Frontal cortex (tissue), 4 donors: ENCODE measurements around the gene MTF1. TPM values are rescaled to one million over a fixed set of nuclear protein-coding genes. Genes with fewer than 3 reads are reported as not detected.
"Not testable (repeated sequence)": the region's sequence is repeated elsewhere in the genome, so short reads cannot be mapped to it uniquely, and the experiment has no call there.

Source experiments
- DNase-seq, 2 donors: peaks; one replicate each; pipeline ENCODE4 v3.0.0; 2012; ENCODE audit warnings: low spot score in 2 of 2
- FAIRE-seq: peaks from 2 replicates; lab custom pipeline; 2012; peaks lifted over from hg19 to GRCh38; lab: Jason Lieb, UNC
- total RNA-seq: library from RNA; depleted of rRNA; stranded (reverse); fragments of >200 nt; gene quantifications from one replicate; pipeline ENCODE4 v1.2.3, GENCODE V29; 2014
- donor health status: control.
- donor health status: control.
- donor health status: control.

MTF1 gene
- total RNA-seq: 2.0 TPM

DNA sequence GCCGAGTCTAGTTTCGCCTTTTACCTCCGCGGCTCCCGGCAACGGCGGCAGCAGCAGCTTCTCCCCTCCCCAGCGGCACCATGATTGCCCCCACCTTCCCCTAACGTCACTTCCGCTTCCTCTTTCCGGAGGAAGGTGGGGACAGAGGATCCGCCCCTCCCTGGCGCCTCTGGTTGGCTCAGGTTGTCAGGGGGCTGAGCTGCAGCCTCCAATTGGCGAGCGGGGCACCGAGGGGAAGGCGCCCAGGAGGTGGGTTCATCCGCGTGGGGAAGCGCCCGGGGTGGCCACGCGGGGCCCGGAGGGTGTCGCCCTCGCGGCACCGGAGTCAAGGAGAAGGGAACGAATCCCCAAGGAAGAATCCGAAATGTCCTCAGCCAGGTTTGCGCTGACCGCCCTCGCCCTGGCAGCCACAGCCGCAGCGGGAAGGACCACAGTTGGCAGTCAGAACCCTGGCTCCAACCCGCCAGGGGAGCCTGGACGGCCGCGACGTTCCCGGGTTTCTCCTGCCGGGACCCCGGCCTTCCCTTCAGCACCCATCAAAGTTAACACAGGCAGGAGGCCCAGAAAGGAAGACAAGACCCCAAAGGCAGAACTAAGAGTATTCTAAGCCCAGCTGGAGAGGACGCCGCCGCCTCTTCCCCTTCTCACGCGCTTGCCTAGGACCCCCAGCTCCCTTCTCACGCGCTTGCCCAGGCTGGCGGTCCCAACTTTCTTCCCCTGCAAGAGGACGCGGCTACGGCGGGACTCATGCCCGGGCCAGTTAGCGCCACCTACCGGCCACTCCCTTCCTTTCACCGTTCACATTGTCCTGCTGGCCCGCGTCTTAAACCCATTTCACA lies at the start of gene MTF1:
Gene MTF1, minus strand, starts transcription at position 86 of the 839 bp plus-strand sequence. CDS start 1,934 bp downstream, outside the sequence.
- FAIRE-seq (peak; percentile 17), DNase-seq (peak; percentile 97 to 99)

GRCh38 chr1:37908531-37908930 lies 49.1 kb upstream of the MTF1 start:
- not testable (repeated sequence) for FAIRE-seq, DNase-seq

DNA sequence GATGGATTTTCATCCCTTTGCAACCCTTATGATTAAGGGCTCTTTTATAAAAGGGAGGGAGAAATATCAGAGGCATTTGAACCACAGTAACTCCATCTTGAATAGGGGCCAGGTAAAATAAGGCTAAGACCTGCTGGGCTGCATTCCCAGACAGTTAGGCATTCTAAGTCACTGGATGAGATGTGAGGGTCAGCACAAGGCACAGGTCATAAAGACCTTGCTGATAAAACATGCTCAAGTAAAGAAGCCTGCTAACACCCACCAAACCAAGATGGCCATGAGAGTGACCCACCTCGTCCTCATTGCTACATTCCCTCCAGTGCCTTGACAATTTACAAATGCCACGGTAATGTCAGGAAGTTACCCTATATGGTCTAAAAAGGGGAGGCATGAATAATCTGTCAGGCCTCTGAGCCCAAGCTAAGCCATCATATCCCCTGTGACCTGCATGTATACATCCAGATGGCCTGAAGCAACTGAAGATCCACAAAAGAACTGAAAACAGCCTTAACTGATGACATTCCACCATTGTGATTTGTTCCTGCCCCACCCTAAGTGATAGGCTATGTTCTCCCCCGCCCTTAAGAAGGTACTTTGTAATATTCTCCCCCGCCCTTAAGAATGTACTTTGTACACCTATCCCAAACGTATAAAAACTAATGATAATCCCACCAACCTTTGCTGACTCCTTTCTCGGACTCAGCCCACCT lies 48.2 kb upstream of the MTF1 start:
- FAIRE-seq: not testable (repeated sequence)

DNA sequence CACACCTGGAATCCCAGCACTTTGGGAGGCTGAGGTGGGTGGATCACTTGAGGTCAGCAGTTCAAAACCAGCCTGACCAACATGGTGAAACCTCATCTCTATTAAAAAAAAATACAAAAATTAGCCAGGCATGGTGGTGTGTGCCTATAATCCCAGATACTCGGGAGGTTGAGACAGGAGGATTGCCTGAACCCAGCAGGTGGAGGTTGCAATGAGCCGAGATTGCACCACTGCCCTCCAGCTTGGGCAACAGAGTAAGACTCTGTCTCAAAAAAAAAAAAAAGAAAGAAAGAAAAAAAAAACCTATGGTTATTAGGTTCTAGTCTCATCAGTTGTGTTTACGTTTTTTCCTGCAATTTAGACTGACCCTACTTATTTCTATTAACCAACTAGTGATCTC lies 47.2 kb upstream of the MTF1 start:
- not testable (repeated sequence) for DNase-seq, FAIRE-seq

More for the DNA sequence above, 48.2 kb upstream of the MTF1 start:
- DNase-seq: not testable (repeated sequence)

GRCh38 chr1:37905727-37906126 lies 46.3 kb upstream of the MTF1 start:
- DNase-seq: no peak
- no peak for FAIRE-seq

GRCh38 chr1:37903921-37904320 lies 44.5 kb upstream of the MTF1 start:
- not testable (repeated sequence) for DNase-seq, FAIRE-seq

DNA sequence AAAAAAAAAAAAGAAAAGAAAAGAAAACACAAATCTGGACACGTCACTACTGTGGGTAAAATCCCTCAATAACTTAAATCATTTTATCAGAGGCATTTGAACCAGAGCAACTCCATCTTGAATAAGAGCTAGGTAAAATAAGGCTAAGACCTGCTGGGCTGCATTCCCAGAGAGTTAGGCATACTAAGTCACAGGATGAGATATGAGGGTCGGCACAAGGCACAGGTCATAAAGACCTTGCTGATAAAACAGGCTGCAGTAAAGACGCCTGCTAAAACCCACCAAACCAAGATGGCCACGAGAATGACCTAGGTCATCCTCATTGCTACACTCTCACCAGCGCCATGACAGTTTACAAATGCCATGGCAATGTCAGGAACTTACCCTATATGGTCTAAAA lies 43.6 kb upstream of the MTF1 start:
- no peak for DNase-seq
- FAIRE-seq: no peak

DNA sequence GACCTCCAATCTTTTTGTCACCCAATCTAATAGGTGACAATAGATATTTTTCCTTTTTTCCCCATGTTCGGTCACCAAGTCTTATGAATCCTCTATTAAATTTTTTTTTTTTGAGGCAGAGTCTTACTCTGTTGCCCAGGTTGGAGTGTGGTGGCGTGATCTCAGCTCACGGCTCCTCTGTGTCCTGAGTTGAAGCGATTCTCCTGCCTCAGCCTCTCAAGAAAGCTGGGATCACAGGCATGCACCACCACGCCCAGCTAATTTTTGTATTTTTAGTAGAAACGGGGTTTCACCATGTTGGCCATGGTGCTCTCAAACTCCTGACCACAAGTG lies 42.5 kb upstream of the MTF1 start:
- FAIRE-seq: no peak

GRCh38 chr1:37901191-37901892 lies 42.0 kb upstream of the MTF1 start:
- no peak for FAIRE-seq
- no peak for DNase-seq

More for the DNA sequence above, 42.5 kb upstream of the MTF1 start:
- DNase-seq: no peak

DNA sequence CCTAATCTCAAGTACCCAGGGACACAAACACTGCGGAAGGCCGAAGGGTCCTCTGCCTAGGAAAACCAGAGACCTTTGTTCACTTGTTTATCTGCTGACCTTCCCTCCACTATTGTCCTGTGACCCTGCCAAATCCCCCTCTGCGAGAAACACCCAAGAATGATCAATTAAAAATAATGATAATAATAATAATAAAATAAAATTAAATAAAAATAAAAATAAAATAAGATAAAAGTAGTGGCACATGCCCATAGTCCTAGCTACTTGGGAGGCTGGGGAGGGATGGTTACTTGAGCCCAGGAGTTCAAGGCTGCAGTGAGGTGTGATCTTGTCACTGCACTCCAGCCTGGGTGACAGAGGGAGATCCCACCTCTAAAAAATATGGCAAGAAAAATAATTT lies 38.2 kb upstream of the MTF1 start:
- FAIRE-seq: not testable (repeated sequence)

GRCh38 chr1:37893673-37894072 lies 34.3 kb upstream of the MTF1 start:
- DNase-seq: no peak
- no peak for FAIRE-seq

More for the DNA sequence above, 38.2 kb upstream of the MTF1 start:
- DNase-seq: not testable (repeated sequence)

GRCh38 chr1:37892151-37893047 lies 33.0 kb upstream of the MTF1 start:
- no peak for FAIRE-seq
- DNase-seq: no peak

GRCh38 chr1:37890378-37891014 lies 31.1 kb upstream of the MTF1 start:
- DNase-seq (peak in 1 of 2 donors; percentile 37), FAIRE-seq (peak; percentile 64)

DNA sequence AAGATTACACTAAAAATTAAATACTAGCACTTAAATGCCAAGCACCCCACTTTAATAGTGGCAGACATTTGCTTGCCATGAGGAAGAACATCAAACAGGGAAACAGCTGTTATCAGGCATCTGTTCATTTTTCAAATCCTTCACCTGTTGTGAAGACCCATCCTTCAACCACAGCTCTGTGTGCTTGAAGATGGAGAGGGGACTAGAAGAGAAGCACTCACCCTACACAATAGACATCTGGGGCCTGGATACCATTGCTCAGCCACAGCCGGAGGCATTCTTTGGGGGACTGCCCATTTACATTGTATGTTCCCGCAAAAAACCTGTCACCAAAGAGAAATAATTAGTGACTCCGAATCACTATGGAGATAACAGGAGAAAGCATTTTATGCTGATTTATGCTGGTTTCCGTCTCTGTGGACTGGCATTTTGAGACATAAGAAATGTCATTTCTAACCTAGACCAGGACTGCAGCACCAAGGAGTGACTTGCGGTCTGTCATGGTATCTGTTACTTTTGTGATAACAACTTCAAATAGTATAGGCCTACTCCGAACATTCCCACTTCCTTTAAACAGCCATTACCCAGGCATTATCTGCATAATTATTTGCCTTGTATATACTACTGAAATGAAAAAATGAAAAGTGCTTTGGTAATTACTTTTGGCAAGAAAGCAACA lies 28.8 kb upstream of the MTF1 start:
- FAIRE-seq (no peak), DNase-seq (no peak)

DNA sequence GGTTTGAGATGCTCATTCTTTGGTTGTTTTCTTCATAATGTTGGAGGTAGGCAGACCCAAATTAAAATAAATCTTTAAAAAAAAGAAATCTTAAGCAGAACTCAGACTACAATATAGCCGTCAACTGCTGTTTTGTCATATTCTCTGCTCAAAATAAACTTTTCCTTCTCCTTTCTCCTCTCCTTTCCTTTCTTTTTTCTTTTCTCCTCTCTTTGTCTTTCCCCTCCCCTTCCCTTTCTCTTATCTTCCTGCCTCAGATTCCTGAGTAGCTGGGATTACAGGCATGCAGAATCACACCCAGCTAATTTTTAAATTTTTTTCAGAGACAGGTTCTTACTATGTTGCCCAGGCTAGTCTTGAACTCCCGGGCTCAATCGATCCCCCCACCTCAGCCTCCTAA lies 24.8 kb upstream of the MTF1 start:
- FAIRE-seq (no peak), DNase-seq (no peak)

- DNase-seq (no peak), FAIRE-seq (no peak)
Measured at GRCh38 chr1:37883671-37884070, 24.3 kb upstream of the MTF1 start.

DNA sequence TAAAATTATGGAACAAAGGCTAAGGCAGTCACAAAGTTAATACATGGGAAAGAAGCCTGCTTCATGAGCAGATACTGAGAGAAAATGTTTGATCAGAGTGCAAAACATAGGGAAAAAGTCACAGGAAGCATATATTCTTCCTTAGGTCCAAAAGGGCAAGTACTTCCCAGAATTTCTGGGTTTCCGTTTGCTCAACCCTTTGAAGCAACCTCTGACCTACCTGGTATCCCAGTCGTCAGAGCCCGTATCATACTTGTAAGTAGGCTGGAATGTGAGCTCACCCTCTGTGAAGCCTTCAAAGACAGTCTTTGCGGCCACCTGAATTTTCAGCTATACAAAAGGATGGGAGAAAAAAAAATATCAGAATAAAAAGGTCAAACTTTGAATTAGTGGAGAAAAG lies 20.5 kb upstream of the MTF1 start:
- no peak for FAIRE-seq
- no peak for DNase-seq

GRCh38 chr1:37878071-37878470 lies 18.7 kb upstream of the MTF1 start:
- DNase-seq (no peak), FAIRE-seq (no peak)
